Liver (tissue), 9 donors: ENCODE results near the gene ATP4B. TPM values are rescaled to one million over a fixed set of nuclear protein-coding genes. Genes with fewer than 3 reads are reported as not detected.

ENCODE experiments used
- DNase-seq: peaks from one replicate; pipeline ENCODE4 v3.0.0-alpha.2; 2017; ENCODE audit warnings: low spot score
- H3K27ac ChIP-seq, 2 donors: one replicate each; pipeline ENCODE4 v1.7.0; 2013; ENCODE audit warnings: inconsistent platforms in 2 of 2, low read length in 2 of 2, control low read depth in 1 of 2, low read depth in 1 of 2, mild to moderate bottlenecking in 1 of 2
- H3K27me3 ChIP-seq, 4 donors: one replicate each; pipeline versions ENCODE4 v1.6.1 to v1.7.0; 2013; ENCODE audit warnings: low read length in 3 of 4, inconsistent platforms in 1 of 4, mild to moderate bottlenecking in 1 of 4, moderate library complexity in 1 of 4; ENCODE audit not compliant: control insufficient read depth in 4 of 4, insufficient read depth in 4 of 4
- H3K36me3 ChIP-seq, 4 donors: one replicate each; pipeline versions ENCODE4 v1.6.1 to v1.7.0; 2013; ENCODE audit warnings: low read length in 3 of 4, mild to moderate bottlenecking in 3 of 4, low read depth in 1 of 4, moderate library complexity in 1 of 4; ENCODE audit not compliant: control insufficient read depth in 4 of 4, insufficient read depth in 3 of 4
- H3K4me1 ChIP-seq, 4 donors: one replicate each; pipeline versions ENCODE4 v1.6.1 to v1.7.0; 2013; ENCODE audit warnings: low read length in 3 of 4, mild to moderate bottlenecking in 3 of 4, moderate library complexity in 1 of 4; ENCODE audit not compliant: control insufficient read depth in 4 of 4, insufficient read depth in 4 of 4
- H3K4me3 ChIP-seq, 3 donors: one replicate each; pipeline versions ENCODE4 v1.6.1 to v1.7.0; 2013; ENCODE audit warnings: low read length in 3 of 3, control low read depth in 1 of 3, low read depth in 1 of 3, mild to moderate bottlenecking in 1 of 3
- H3K9ac ChIP-seq, 2 donors: one replicate each; pipeline ENCODE4 v1.7.0; 2013; ENCODE audit warnings: low read length in 2 of 2, mild to moderate bottlenecking in 2 of 2, moderate library complexity in 2 of 2, control low read depth in 1 of 2, low read depth in 1 of 2
- H3K9me3 ChIP-seq, 4 donors: one replicate each; pipeline versions ENCODE4 v1.6.1 to v1.7.0; 2013; ENCODE audit warnings: low read length in 3 of 4; ENCODE audit not compliant: control insufficient read depth in 4 of 4
- ATF3 ChIP-seq: IDR thresholded peaks from 2 replicates; pipeline ENCODE4 v1.6.1; 2016; ENCODE audit warnings: antibody characterized with exemption
- EGR1 ChIP-seq, 2 donors: IDR thresholded peaks; 2 replicates each; pipeline ENCODE4 v1.6.1; 2016 to 2018; ENCODE audit warnings: antibody characterized with exemption in 2 of 2, low read depth in 2 of 2
- FOXA1 ChIP-seq: IDR thresholded peaks from 2 replicates; pipeline ENCODE4 v1.6.1; 2016; ENCODE audit warnings: antibody characterized with exemption
- FOXA2 ChIP-seq: IDR thresholded peaks from 2 replicates; pipeline ENCODE4 v1.6.1; 2016; ENCODE audit warnings: antibody characterized with exemption
- GABPA ChIP-seq, 2 donors: IDR thresholded peaks in 1 of 2; conservative IDR thresholded peaks in 1 of 2; 2 replicates each; pipeline ENCODE4 v1.6.1; 2016; ENCODE audit warnings: antibody characterized with exemption in 2 of 2, mild to moderate bottlenecking in 1 of 2, moderate library complexity in 1 of 2
- HNF4A ChIP-seq, 2 donors: conservative IDR thresholded peaks; 2 replicates each; pipeline ENCODE4 v1.6.1; 2016; ENCODE audit warnings: antibody characterized with exemption in 2 of 2, mild to moderate bottlenecking in 2 of 2
- HNF4G ChIP-seq: IDR thresholded peaks from 2 replicates; pipeline ENCODE4 v1.6.1; 2016; ENCODE audit warnings: antibody characterized with exemption
- JUND ChIP-seq, 2 donors: IDR thresholded peaks; 2 replicates each; pipeline ENCODE4 v1.6.1; 2016; ENCODE audit warnings: antibody characterized with exemption in 2 of 2
- MAX ChIP-seq: IDR thresholded peaks from 2 replicates; pipeline ENCODE4 v1.6.1; 2016; ENCODE audit warnings: antibody characterized with exemption
- NR2F2 ChIP-seq: IDR thresholded peaks from 2 replicates; pipeline ENCODE4 v1.6.1; 2016; ENCODE audit warnings: antibody characterized with exemption
- RAD21 ChIP-seq, 2 donors: IDR thresholded peaks; 2 replicates each; pipeline ENCODE4 v1.6.1; 2016; ENCODE audit warnings: antibody characterized with exemption in 2 of 2, mild to moderate bottlenecking in 2 of 2
- RXRA ChIP-seq, 2 donors: IDR thresholded peaks; 2 replicates each; pipeline ENCODE4 v1.6.1; 2017 to 2018; ENCODE audit warnings: antibody characterized with exemption in 2 of 2, mild to moderate bottlenecking in 1 of 2
- SP1 ChIP-seq: IDR thresholded peaks from 2 replicates; pipeline ENCODE4 v1.6.1; 2018; ENCODE audit warnings: antibody characterized with exemption, mild to moderate bottlenecking
- TAF1 ChIP-seq: conservative IDR thresholded peaks from 2 replicates; pipeline ENCODE4 v1.6.1; 2016; ENCODE audit warnings: antibody characterized with exemption, mild to moderate bottlenecking
- YY1 ChIP-seq: IDR thresholded peaks from 2 replicates; pipeline ENCODE4 v1.6.1; 2016; ENCODE audit warnings: antibody characterized with exemption, mild to moderate bottlenecking
- ZBTB33 ChIP-seq: IDR thresholded peaks from 2 replicates; pipeline ENCODE4 v1.6.1; 2016; ENCODE audit warnings: antibody characterized with exemption
- WGBS: extraction: QIAGEN DNeasy Blood & Tissue Kit; methylation state at CpG from one replicate; pipeline ENCODE4 v1.1.7; 2013; 5-methylcytosine and 5-hydroxymethylcytosine counted together
- polyA plus RNA-seq, 2 donors: library from polyadenylated mRNA; stranded (reverse) in 1 of 2; unstranded in 1 of 2; fragments of 200-250 nt in 1 of 2; fragments of >200 nt in 1 of 2; fragmentation: Nextera tagmentation in 1 of 2; extraction: Ambion mirVana in 1 of 2; gene quantifications; one replicate each; pipeline versions ENCODE4 v1.2.1 to v1.2.3, GENCODE V29; 2013 to 2015
- total RNA-seq, 2 donors: library from RNA; depleted of rRNA; stranded (reverse); fragments of >200 nt; gene quantifications; one replicate each; pipeline ENCODE4 v1.2.3, GENCODE V29; 2014
- donor health status: healthy.
- donor health status: healthy.
- donor health status: healthy.
- donor health status: healthy.
- donor health status: healthy.

ATP4B gene
- total and polyA plus RNA-seq, 4 donors = not detected

GRCh38 chr13:113666329-113666670 is 8.3 kb upstream of the ATP4B start:
- Histone ChIP-seq H3K4me3 (no peak overlapping the region), H3K4me1 (peaks cover 0 to 4% (median 0%) of the 10 kb centered on the region in 4 donors), H3K27me3 (peaks cover 0 to 7% (median under 1%) of the 10 kb centered on the region in 4 donors), H3K9me3 (peaks cover 0 to 7% (median 1%) of the 10 kb centered on the region in 4 donors), H3K9ac (no peak overlapping the region), H3K27ac (no peak overlapping the region), H3K36me3 (no peaks in the 10 kb centered on the region)
- TF ChIP-seq HNF4A (conservative IDR thresholded peaks at IDR 0.05) = no peak
- WGBS = 93% methylated on average over 2 of the region's 2 CpGs
- no peak for DNase-seq

- Histone ChIP-seq H3K4me3 (no peak overlapping the region), H3K9me3 (peaks cover 0 to 7% (median 1%) of the 10 kb centered on the region in 4 donors), H3K27me3 (peaks cover 0 to 7% (median under 1%) of the 10 kb centered on the region in 4 donors), H3K9ac (no peak overlapping the region), H3K27ac (no peak overlapping the region), H3K4me1 (peaks cover 0 to 4% (median 0%) of the 10 kb centered on the region in 4 donors), H3K36me3 (no peaks in the 10 kb centered on the region)
- no peak for DNase-seq
- 89% methylated on average over 3 of the region's 3 CpGs for WGBS
- TF ChIP-seq YY1 = no peak
- no peak for TF ChIP-seq GABPA (IDR thresholded peaks at IDR 0.05 in 1 of 2, conservative IDR thresholded peaks at IDR 0.05 in 1 of 2)
- TF ChIP-seq FOXA2 = no peak
- no peak for TF ChIP-seq RXRA (IDR thresholded peaks at IDR 0.05)
- TF ChIP-seq RAD21 (IDR thresholded peaks at IDR 0.05) = no peak
- no peak for TF ChIP-seq SP1
- TF ChIP-seq HNF4A (conservative IDR thresholded peaks at IDR 0.05) = no peak
- TF ChIP-seq EGR1 (IDR thresholded peaks at IDR 0.05; ENCODE audit: low read depth in 2 of 2) = no peak
- no peak for TF ChIP-seq JUND (IDR thresholded peaks at IDR 0.05)
- TF ChIP-seq TAF1 = no peak
- no peak for TF ChIP-seq ZBTB33
- TF ChIP-seq ATF3 = no peak
Observed at GRCh38 chr13:113665597-113666328, 7.8 kb upstream of the ATP4B start.

GRCh38 chr13:113664751-113665596 is 7.0 kb upstream of the ATP4B start:
- Histone ChIP-seq H3K27ac (no peak overlapping the region), H3K4me1 (peaks cover 0 to 4% (median 0%) of the 10 kb centered on the region in 4 donors), H3K36me3 (no peaks in the 10 kb centered on the region), H3K9ac (no peak overlapping the region), H3K27me3 (peaks cover 0 to 7% (median under 1%) of the 10 kb centered on the region in 4 donors), H3K4me3 (no peak overlapping the region), H3K9me3 (peaks cover 0 to 7% (median 1%) of the 10 kb centered on the region in 4 donors)
- WGBS = 39% methylated on average over 21 of the region's 21 CpGs
- no peak for TF ChIP-seq HNF4G
- TF ChIP-seq FOXA2 = no peak
- TF ChIP-seq FOXA1 = no peak
- TF ChIP-seq RAD21 (IDR thresholded peaks at IDR 0.05) = no peak
- no peak for TF ChIP-seq EGR1 (IDR thresholded peaks at IDR 0.05; ENCODE audit: low read depth in 2 of 2)
- TF ChIP-seq NR2F2 = no peak
- TF ChIP-seq GABPA (IDR thresholded peaks at IDR 0.05 in 1 of 2, conservative IDR thresholded peaks at IDR 0.05 in 1 of 2) = no peak
- TF ChIP-seq MAX = no peak
- no peak for TF ChIP-seq ATF3
- no peak for TF ChIP-seq RXRA (IDR thresholded peaks at IDR 0.05)
- TF ChIP-seq JUND (IDR thresholded peaks at IDR 0.05) = no peak
- no peak for TF ChIP-seq YY1
- DNase-seq = no peak
